WTC11 (cell line): ENCODE data around the gene KRTAP10-3. TPM values are rescaled to one million over a fixed set of nuclear protein-coding genes. Genes with fewer than 3 reads are reported as not detected.

Experiments used
- ATAC-seq: fragments of 200-7000 bp; cut with Tn5 transposase; 2 replicates; pipeline ENCODE4 v1.10.0; 2021; ENCODE audit warnings: mild to moderate bottlenecking, moderate library complexity
- CTCF ChIA-PET: fragments of 300-600 bp; sonication (Branson Sonifier 250); formaldehyde crosslinking; loops from one replicate; lab custom pipeline; 2021; ENCODE audit warnings: antibody characterized with exemption; lab: Charles Lee
- POLR2A ChIA-PET: fragments of 350-600 bp; sonication (Branson Sonifier 250); formaldehyde crosslinking; loops from one replicate; lab custom pipeline; 2021; ENCODE audit warnings: antibody characterized with exemption; lab: Charles Lee
- DNase-seq: peaks from one replicate; pipeline ENCODE4 v3.0.0; 2021; ENCODE audit warnings: low spot score
- H3K27ac Mint-ChIP-seq: 2 replicates; pipeline ENCODE4 v1.8.0; 2021; ENCODE audit warnings: mixed read lengths
- H3K27me3 Mint-ChIP-seq: 2 replicates; pipeline ENCODE4 v1.8.0; 2021; ENCODE audit warnings: low read depth, mild to moderate bottlenecking, moderate library complexity, mixed read lengths
- H3K36me3 Mint-ChIP-seq: 2 replicates; pipeline ENCODE4 v1.8.0; 2021; ENCODE audit warnings: mixed read lengths
- H3K4me1 Mint-ChIP-seq: 2 replicates; pipeline ENCODE4 v1.8.0; 2022; ENCODE audit warnings: mixed read lengths
- H3K4me3 Mint-ChIP-seq: 2 replicates; pipeline ENCODE4 v1.8.0; 2021; ENCODE audit warnings: mild to moderate bottlenecking, moderate library complexity, mixed read lengths
- H3K9me3 Mint-ChIP-seq: 2 replicates; pipeline ENCODE4 v1.8.0; 2021; ENCODE audit warnings: mixed read lengths
- E2F4 ChIP-seq: sonication (generic); formaldehyde crosslinking; IDR thresholded peaks from 2 replicates; pipeline ENCODE4 v1.8.1; 2022; ENCODE audit warnings: low read depth, mild to moderate bottlenecking, moderate library complexity, missing genetic modification reagents, borderline replicate concordance
- ETV6 ChIP-seq: sonication (generic); formaldehyde crosslinking; IDR thresholded peaks from 2 replicates; pipeline ENCODE4 v1.8.1; 2022; ENCODE audit warnings: mild to moderate bottlenecking, missing genetic modification reagents
- FOXJ3 ChIP-seq: sonication (generic); formaldehyde crosslinking; IDR thresholded peaks from 2 replicates; pipeline ENCODE4 v1.9.0; 2021; ENCODE audit warnings: missing genetic modification reagents, mild to moderate bottlenecking, borderline replicate concordance
- FOXP1 ChIP-seq: sonication (generic); formaldehyde crosslinking; IDR thresholded peaks from 2 replicates; pipeline ENCODE4 v1.8.0; 2022; ENCODE audit warnings: missing genetic modification reagents, mild to moderate bottlenecking, moderate library complexity, borderline replicate concordance
- HMGXB4 ChIP-seq: sonication (generic); formaldehyde crosslinking; IDR thresholded peaks from 2 replicates; pipeline ENCODE4 v1.8.1; 2023; ENCODE audit warnings: mild to moderate bottlenecking, moderate library complexity, missing genetic modification reagents
- MLX ChIP-seq: sonication (generic); formaldehyde crosslinking; IDR thresholded peaks from 2 replicates; pipeline ENCODE4 v1.8.1; 2023; ENCODE audit warnings: mild to moderate bottlenecking, missing genetic modification reagents, moderate library complexity
- NFE2L1 ChIP-seq: sonication (generic); formaldehyde crosslinking; IDR thresholded peaks from 2 replicates; pipeline ENCODE4 v1.8.1; 2023; ENCODE audit warnings: missing genetic modification reagents
- NFYB ChIP-seq: sonication (generic); formaldehyde crosslinking; conservative IDR thresholded peaks from 2 replicates; pipeline ENCODE4 v1.8.0; 2022; ENCODE audit warnings: low read depth, missing genetic modification reagents
- NR2C2 ChIP-seq: sonication (generic); formaldehyde crosslinking; IDR thresholded peaks from 2 replicates; pipeline ENCODE4 v1.8.0; 2022; ENCODE audit warnings: mild to moderate bottlenecking, missing genetic modification reagents
- PRDM15 ChIP-seq: sonication (generic); formaldehyde crosslinking; IDR thresholded peaks from 2 replicates; pipeline ENCODE4 v1.8.0; 2022; ENCODE audit warnings: missing genetic modification reagents
- PRRX2 ChIP-seq: fragments of 250-450 bp; sonication (Bioruptor Pico); IDR thresholded peaks from 2 replicates; pipeline ENCODE4 v1.8.0; 2021; ENCODE audit warnings: mild to moderate bottlenecking
- SMAD4 ChIP-seq: sonication (generic); formaldehyde crosslinking; IDR thresholded peaks from 2 replicates; pipeline ENCODE4 v1.8.0; 2022; ENCODE audit warnings: mild to moderate bottlenecking, missing genetic modification reagents
- SOX15 ChIP-seq: fragments of 250-450 bp; sonication (Bioruptor Pico); IDR thresholded peaks from 2 replicates; pipeline ENCODE4 v1.9.0; 2021; ENCODE audit warnings: mild to moderate bottlenecking
- SP1 ChIP-seq: sonication (generic); formaldehyde crosslinking; conservative IDR thresholded peaks from 2 replicates; pipeline ENCODE4 v1.8.1; 2022; ENCODE audit warnings: missing genetic modification reagents
- TCF7 ChIP-seq: sonication (generic); formaldehyde crosslinking; IDR thresholded peaks from 2 replicates; pipeline ENCODE4 v1.8.0; 2022; ENCODE audit warnings: mild to moderate bottlenecking, low read depth, missing genetic modification reagents, moderate library complexity
- USF1 ChIP-seq: sonication (generic); formaldehyde crosslinking; IDR thresholded peaks from 2 replicates; pipeline ENCODE4 v1.8.0; 2022; ENCODE audit warnings: mild to moderate bottlenecking, missing genetic modification reagents
- ZNF138 ChIP-seq: sonication (generic); formaldehyde crosslinking; conservative IDR thresholded peaks from 2 replicates; pipeline ENCODE4 v1.8.1; 2022; ENCODE audit warnings: mild to moderate bottlenecking, moderate library complexity, missing genetic modification reagents
- ZNF219 ChIP-seq: sonication (generic); formaldehyde crosslinking; IDR thresholded peaks from 2 replicates; pipeline ENCODE4 v1.8.0; 2023; ENCODE audit warnings: missing genetic modification reagents, mild to moderate bottlenecking, borderline replicate concordance
- ZNF232 ChIP-seq: sonication (generic); formaldehyde crosslinking; IDR thresholded peaks from 2 replicates; pipeline ENCODE4 v1.8.0; 2022; ENCODE audit warnings: mild to moderate bottlenecking, missing genetic modification reagents
- ZNF671 ChIP-seq: fragments of 250-450 bp; sonication (Bioruptor Pico); IDR thresholded peaks from 2 replicates; pipeline ENCODE4 v1.8.0; 2021; ENCODE audit warnings: mild to moderate bottlenecking
- total RNA-seq: library from RNA; stranded (reverse); gene quantifications from 3 replicates; pipeline ENCODE4 v1.2.3, GENCODE V29; 2021

The KRTAP10-3 gene
- total RNA-seq, 1 experiment from 2014 or later, result not detected

- no peak overlapping the region for H3K27ac Mint-ChIP-seq
These were observed 33.9 kb downstream of the KRTAP10-3 start for GRCh38 chr21:44524414-44525371.

GRCh38 chr21:44523567-44524413, 34.8 kb downstream of the KRTAP10-3 start:
- Mint-ChIP-seq H3K36me3 (no peaks in the 10 kb centered on the region), H3K4me1 (no peaks in the 10 kb centered on the region), H3K27me3 (no peaks in the 10 kb centered on the region), H3K27ac (no peak overlapping the region), H3K4me3 (no peak overlapping the region), H3K9me3 (no peaks in the 10 kb centered on the region)
- no peak for TF ChIP-seq ZNF138 (CRISPR knock-in tag)
- no peak for TF ChIP-seq ZNF232 (CRISPR knock-in tag)
- no peak for TF ChIP-seq PRDM15 (CRISPR knock-in tag)
- TF ChIP-seq HMGXB4, result no peak
- no peak for TF ChIP-seq USF1 (CRISPR knock-in tag)
- no peak for TF ChIP-seq PRRX2 (CRISPR knock-in tag)
- no peak for TF ChIP-seq E2F4
- TF ChIP-seq TCF7 (CRISPR knock-in tag), result no peak
- no peak for TF ChIP-seq NFE2L1 (CRISPR knock-in tag)
- no peak for TF ChIP-seq SP1 (CRISPR knock-in tag)
- no peak for TF ChIP-seq NFYB (CRISPR knock-in tag)
- TF ChIP-seq ZNF671, result no peak
- no peak for TF ChIP-seq FOXP1
- TF ChIP-seq FOXJ3, result no peak
- TF ChIP-seq SMAD4 (CRISPR knock-in tag), result no peak
- no peak for TF ChIP-seq ETV6 (CRISPR knock-in tag)
- TF ChIP-seq NR2C2 (CRISPR knock-in tag), result no peak
- no peak for TF ChIP-seq MLX
- ChIA-PET CTCF (no interaction called here), POLR2A (no interaction called here)
- ATAC-seq (no peak), DNase-seq (no peak)

More at GRCh38 chr21:44524414-44525371, 33.9 kb downstream of the KRTAP10-3 start:
- DNase-seq (no peak), ATAC-seq (no peak)
- Mint-ChIP-seq H3K36me3 (no peaks in the 10 kb centered on the region), H3K27me3 (no peaks in the 10 kb centered on the region), H3K4me1 (no peaks in the 10 kb centered on the region), H3K9me3 (no peaks in the 10 kb centered on the region), H3K4me3 (no peak overlapping the region)
- CTCF ChIA-PET, result no interaction called here
- no peak for TF ChIP-seq ZNF219
- peak; percentile 13; the same call in 1 of the 2 replicates for TF ChIP-seq SOX15 (CRISPR knock-in tag)
- POLR2A ChIA-PET, result interaction anchor here (0.7 kb wide), 1 partner anchor 31 kb away, joined by 3 read pairs; no protein-coding TSS in a partner anchor
